GM21576 (cell line): ENCODE results near the gene MFSD6.
A peak's percentile ranks its signal among the peaks of the same experiment; 100 is the strongest.

Source experiments
- ATAC-seq: cut with Tn5 transposase; IDR thresholded peaks from one replicate; pipeline ENCODE4 v1.9.1; 2021; ENCODE audit warnings: mild to moderate bottlenecking, moderate library complexity; ENCODE audit not compliant: unreplicated experiment

MFSD6 gene

DNA sequence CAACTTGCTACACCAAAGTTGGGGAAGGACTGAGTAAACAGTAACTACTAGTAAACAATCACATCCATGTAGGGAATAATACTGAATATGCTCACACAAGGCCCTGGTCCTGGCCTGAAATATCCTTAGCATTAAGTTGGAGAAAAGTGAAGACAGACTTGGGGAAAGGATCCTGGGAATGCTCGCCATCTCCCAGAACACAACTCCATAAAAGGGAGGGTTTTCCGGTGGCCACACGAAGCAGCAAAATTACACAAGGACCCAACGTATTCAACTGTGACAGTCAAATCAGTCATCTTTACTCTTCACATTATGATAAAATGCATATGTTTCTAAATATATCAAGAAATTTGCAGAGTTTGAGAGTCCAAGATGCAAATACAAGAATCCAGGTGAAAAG is 119.1 kb downstream of the MFSD6 start:
- ATAC-seq, result no peak

GRCh38 chr2:190527918-190528317 is 119.8 kb downstream of the MFSD6 start:
- no peak for ATAC-seq

GRCh38 chr2:190528521-190529001 is 120.4 kb downstream of the MFSD6 start:
- ATAC-seq, result no peak

GRCh38 chr2:190529486-190530247 is 121.5 kb downstream of the MFSD6 start:
- no peak for ATAC-seq

DNA sequence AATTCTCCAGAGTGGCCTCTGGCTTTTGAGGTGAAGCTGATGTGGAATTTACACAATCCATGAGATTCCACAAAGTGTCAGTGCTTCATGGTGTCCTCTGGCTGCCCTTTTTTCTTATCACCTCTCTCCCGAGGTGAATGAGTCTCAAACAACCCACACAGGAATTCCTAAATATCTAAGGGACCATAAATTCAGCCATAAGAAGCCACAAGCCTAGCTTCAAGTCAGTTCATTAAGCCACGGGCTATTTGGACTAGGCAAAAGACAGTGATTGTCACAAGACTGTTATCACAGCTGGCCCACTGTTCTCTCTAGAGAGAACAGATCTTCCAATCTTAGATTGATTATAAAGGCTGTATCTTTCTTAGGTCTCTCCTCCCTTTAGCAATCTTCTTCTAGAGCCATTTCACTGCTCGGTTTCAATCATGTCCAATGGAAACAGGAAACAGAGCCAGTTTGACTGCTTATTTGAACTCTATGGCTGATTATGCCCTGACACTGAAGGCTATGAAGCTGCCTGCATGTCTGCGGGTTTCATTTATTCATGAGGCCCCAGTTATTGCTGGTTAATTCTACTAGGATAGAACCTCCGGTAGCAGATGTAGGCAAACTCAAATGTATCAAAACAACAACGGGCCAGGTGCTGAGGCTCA is 122.2 kb downstream of the MFSD6 start:
- no peak for ATAC-seq

DNA sequence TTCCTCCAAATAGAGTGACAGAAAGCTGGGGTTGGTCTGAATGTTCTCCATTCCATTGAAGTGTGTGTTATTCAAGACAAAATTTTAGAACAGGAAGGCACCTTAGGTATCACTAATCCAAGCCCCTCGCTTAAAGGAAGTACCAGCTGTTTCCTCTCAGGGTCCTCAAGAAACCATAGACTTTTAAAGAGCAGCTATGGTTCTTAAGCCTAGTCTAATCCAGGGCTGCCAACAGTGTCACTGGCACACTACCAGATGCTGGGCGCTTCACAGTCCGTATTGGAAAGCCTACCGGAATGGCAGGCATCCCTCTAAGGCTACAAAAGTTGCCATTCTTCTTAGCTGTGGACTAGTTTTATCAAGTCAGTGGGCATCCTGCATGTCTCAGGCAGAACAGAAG is 124.4 kb downstream of the MFSD6 start:
- no peak for ATAC-seq

GRCh38 chr2:190533175-190533967 is 125.2 kb downstream of the MFSD6 start:
- ATAC-seq, result no peak

- ATAC-seq, result peak; percentile 29
Measured at GRCh38 chr2:190533968-190534309, 125.8 kb downstream of the MFSD6 start.

DNA sequence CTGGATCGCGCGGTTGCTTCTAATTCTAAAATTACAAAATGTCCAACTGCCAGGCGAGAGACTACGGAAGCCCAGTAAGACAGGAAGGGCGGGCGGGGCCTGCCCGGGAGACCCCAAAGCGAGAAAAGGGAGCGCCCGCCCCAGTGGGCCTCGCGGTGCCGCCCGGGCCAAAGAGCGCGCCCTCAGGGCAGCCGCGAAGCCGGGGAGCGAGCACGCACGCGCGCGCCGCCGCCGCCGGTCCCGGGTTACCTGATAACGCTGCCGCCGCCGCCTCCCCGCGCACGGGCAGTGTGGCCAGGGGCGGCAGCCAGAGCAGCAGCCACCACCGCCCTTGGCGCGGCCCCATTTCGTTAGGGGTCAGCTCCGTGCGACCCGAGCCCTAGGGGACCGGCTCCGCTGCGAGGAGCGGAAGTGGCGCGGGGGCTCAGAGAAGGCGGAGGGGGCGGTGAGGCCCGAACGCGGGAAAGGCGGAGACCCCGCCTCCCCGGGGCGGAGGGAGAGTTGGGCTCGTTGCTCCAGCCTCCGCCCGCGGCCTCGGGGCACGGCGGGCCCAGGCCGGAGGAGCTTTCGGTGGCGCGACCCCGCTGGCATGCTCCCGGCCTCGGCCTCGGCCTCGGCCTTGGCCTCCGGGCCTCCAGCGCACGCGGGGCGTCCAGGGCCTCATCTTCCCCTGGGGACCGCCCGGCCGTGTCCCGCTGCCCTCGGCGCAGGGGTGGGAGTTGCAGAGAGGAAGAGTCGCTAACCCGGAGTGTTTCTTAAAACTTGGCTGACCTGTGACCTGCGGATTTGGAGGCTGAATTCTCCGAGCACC is 126.4 kb downstream of the MFSD6 start, which contains the start of gene NEMP2:
NEMP2 (minus strand) TSS at position 413 of the 811 bp plus-strand sequence; CDS start at position 346, 67 bp downstream.
- peak; percentile 60 for ATAC-seq

- no peak for ATAC-seq
Measured at GRCh38 chr2:190535121-190535439, 126.9 kb downstream of the MFSD6 start.

DNA sequence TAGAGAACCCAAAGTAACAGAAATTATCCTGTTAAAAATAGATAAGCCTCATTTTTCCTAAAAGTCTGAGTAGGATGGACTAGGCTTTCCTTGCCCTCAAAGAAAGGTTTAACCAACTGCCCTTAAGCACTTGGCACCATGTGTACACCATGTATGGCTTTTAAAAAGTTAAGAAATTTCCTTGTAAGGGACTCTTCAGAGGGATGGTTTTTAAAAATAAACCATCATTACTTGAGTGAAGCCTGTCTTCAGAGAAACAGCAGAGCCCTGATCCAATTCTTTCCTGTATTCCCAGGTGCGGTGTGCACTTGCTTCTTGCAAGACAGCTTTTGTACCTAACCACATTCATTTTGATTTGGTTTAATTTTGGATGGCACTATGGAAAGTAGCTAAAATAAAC is 127.4 kb downstream of the MFSD6 start:
- no peak for ATAC-seq

DNA sequence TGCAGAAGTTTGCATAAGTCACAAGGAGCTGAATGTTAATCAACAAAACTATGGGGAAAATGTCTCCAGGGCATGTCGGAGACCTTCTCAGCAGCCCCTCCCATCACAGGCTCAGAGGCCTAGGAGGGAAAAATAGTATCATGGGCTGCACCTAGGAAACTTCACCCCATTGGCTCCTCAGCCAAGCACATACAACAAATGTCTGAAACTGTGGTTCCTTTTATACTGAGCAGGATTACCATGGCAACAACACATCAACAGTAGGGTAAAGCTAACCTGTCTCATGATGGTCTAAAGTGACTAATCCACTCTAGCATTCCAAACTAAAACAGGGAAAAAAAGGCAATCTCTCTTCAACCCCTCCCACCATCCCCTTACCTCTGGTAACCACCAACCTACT is 129.6 kb downstream of the MFSD6 start:
- no peak for ATAC-seq

GRCh38 chr2:190538201-190538600 is 130.0 kb downstream of the MFSD6 start:
- ATAC-seq, result no peak

DNA sequence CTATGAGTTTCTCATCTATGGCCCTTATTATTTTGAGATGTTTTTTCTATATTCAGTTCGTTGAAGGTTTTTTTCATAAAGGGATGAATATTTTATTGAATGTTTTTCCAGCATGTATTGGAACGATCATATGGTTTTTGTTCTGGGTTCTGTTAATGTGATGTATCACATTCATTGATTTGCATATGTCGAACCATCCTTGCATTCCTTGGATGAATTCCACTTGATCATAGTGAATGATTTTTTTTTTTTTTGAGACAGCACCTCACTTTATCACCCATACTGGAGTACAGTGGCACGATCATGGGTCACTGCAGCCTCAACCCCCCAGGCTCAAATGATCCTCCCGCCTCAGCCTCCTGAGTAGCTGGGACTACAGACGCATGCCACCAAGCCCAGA is 131.9 kb downstream of the MFSD6 start:
- no peak for ATAC-seq

- no peak for ATAC-seq
Measured at GRCh38 chr2:190545093-190545492, 136.9 kb downstream of the MFSD6 start.

GRCh38 chr2:190545555-190546385 is 137.6 kb downstream of the MFSD6 start:
- ATAC-seq, result no peak

DNA sequence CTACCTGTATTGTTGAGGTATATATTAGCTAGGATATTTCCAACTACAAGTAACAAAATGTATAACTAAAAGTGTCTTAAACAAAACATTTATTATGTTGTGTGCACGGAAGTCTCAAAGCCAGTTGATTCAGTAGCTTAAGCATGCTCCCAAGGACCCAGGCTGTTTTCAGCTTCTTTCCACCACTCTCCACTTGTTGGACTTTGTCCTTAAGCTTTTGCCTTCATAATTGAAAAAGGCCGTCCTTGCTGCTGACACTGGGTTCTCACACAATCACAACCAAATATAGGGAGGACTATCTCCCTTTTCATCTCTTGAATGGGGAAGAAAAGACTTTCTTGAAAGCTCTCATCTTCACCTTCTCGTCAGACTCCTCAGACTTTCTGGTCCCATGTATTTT is 138.6 kb downstream of the MFSD6 start:
- ATAC-seq, result no peak

DNA sequence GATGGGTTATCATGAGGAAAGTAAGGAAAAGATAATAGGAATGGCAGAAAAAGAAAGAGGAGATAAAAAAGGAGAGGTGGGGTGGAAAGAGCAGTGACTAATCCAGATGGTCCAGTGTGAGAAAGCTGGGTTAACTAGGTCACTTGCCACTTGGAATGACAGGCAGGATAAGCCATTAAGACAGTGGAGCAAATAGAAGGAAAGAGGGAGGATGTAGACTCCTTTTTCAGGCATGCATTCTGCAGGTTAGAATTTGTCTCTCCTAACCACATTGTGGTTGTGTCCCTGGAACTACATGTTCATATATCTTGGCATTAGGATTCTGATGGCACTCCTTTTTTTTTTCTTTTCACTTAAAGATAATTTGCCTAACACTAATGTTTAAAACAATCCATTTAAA is 139.7 kb downstream of the MFSD6 start:
- ATAC-seq, result no peak

GRCh38 chr2:190550137-190550536 is 142.0 kb downstream of the MFSD6 start:
- ATAC-seq, result no peak
